GM12878 (cell line): ENCODE data around the gene MYH9. TPM values are rescaled to one million over a fixed set of nuclear protein-coding genes. Genes with fewer than 3 reads are reported as not detected.
A peak's percentile ranks its signal among the peaks of the same experiment; 100 is the strongest.

Source experiments
- CHD1 ChIP-seq: IDR thresholded peaks from 2 replicates; pipeline ENCODE4 v1.6.1; 2012; ENCODE audit warnings: low read depth, low read length, improper control_type of control experiment
- FOXM1 ChIP-seq: IDR thresholded peaks from 2 replicates; pipeline ENCODE4 v1.6.1; 2012; ENCODE audit warnings: low read depth, mild to moderate bottlenecking, inconsistent platforms, low read length, moderate library complexity
- PAX5 ChIP-seq: IDR thresholded peaks from 2 replicates; pipeline ENCODE4 v1.6.1; 2011; ENCODE audit warnings: low read depth, low read length, borderline replicate concordance
- PML ChIP-seq: IDR thresholded peaks from 2 replicates; pipeline ENCODE4 v1.6.1; 2012; ENCODE audit warnings: low read length, inconsistent platforms
- TBL1XR1 ChIP-seq: IDR thresholded peaks from 2 replicates; pipeline ENCODE4 v1.6.1; 2012; ENCODE audit warnings: low read depth, low read length, improper control_type of control experiment
- TCF7 ChIP-seq: IDR thresholded peaks from 2 replicates; pipeline ENCODE4 v1.6.1; 2014; ENCODE audit warnings: antibody characterized with exemption, borderline replicate concordance
- ZNF24 ChIP-seq: fragments of 450-650 bp; IDR thresholded peaks from 2 replicates; pipeline ENCODE4 v1.6.1; 2017; ENCODE audit warnings: antibody characterized with exemption, mild to moderate bottlenecking
- polyA plus RNA-seq, 11 experiments: library from polyadenylated mRNA; depleted of rRNA in 4 of 11; unstranded in 6 of 11; stranded (reverse) in 5 of 11; fragments of >200 nt; fragmentation: Nextera tagmentation in 4 of 11; fragmentation: Illumina TruSeq in 1 of 11; extraction: Ambion mirVana in 4 of 11; extraction: Trizol in 1 of 11; gene quantifications; 1 replicate in 1 of 11; 2 replicates in 10 of 11; pipeline versions ENCODE4 v1.2.1 to v1.2.3, GENCODE V29; 2011 to 2016; ENCODE audit warnings: inconsistent platforms in 2 of 11, missing spikeins in 2 of 11, low read depth in 1 of 11
- total RNA-seq, 4 experiments: library from RNA; depleted of rRNA in 3 of 4; stranded (reverse); fragments of >200 nt in 3 of 4; fragmentation: Illumina TruSeq in 1 of 4; extraction: Trizol in 1 of 4; gene quantifications; 2 replicates each; pipeline versions ENCODE4 v1.2.1 to v1.2.3, GENCODE V29; 2013 to 2021
- TF ChIP-seq, protein P1 (sequence below): fragments of 450-650 bp; IDR thresholded peaks from 2 replicates; pipeline ENCODE4 v1.6.1; 2017; ENCODE audit warnings: mild to moderate bottlenecking, moderate library complexity
- TF ChIP-seq, protein P2 (sequence below): fragments of 450-650 bp; IDR thresholded peaks from 2 replicates; pipeline ENCODE4 v1.6.1; 2017; ENCODE audit warnings: mild to moderate bottlenecking, moderate library complexity
- TF ChIP-seq, protein P3 (sequence below): fragments of 450-650 bp; conservative IDR thresholded peaks from 2 replicates; pipeline ENCODE4 v1.6.1; 2017; ENCODE audit warnings: mild to moderate bottlenecking, moderate library complexity
- TF ChIP-seq, protein P4 (sequence below): fragments of 450-650 bp; formaldehyde crosslinking; IDR thresholded peaks from 2 replicates; pipeline ENCODE4 v1.5.0; 2022; ENCODE audit warnings: mild to moderate bottlenecking, missing genetic modification characterization

The MYH9 gene
- total and polyA plus RNA-seq, 10 of the 15 experiments (the other 5 are each of a cell fraction or from before 2014, with no cell fraction given): 5.1 to 525 (median 145) TPM

DNA sequence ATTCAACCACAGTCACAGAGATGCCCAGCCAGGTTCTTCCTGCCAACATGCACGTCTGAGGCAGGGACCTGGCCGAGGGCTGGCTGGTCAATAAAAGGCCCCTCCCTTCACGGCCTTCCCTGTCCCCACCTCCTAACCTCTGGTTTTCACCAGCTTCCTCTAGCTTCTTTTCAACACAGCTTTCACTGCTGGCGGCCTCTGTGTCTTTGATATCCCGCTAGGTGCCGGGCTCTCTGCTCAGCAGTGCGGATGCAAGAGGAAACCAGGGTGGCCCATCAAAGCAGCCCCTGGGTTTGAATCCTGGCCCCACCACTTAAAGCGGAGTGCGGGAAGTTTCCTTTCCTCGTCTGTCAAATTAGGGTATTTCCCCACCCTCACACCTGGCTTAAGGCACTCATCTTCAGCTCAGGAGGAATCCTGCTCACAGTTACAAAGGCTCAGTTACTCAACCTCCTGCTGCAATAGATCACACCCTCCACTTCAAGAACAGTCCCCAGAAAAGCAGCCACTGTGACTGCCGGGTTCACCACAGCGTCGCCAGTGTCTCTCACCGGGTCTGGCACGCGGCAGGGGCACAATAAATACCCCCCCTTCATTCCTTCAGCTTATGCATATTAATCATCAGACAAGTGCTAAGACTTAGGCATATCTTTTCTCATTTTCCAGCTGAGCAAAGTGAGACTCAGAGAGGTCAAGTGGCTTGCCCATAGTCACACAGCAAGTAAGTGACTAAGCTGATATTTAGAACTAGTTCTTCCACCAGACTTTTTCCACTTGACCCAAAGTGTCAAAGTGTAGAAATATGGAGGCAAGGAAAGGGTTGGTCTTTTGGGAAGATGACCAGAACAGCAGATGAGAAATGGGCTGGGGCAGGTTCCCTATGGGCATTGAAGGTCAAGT, 48.0 kb upstream of the MYH9 start (continued):
- TF ChIP-seq, protein P1, sequence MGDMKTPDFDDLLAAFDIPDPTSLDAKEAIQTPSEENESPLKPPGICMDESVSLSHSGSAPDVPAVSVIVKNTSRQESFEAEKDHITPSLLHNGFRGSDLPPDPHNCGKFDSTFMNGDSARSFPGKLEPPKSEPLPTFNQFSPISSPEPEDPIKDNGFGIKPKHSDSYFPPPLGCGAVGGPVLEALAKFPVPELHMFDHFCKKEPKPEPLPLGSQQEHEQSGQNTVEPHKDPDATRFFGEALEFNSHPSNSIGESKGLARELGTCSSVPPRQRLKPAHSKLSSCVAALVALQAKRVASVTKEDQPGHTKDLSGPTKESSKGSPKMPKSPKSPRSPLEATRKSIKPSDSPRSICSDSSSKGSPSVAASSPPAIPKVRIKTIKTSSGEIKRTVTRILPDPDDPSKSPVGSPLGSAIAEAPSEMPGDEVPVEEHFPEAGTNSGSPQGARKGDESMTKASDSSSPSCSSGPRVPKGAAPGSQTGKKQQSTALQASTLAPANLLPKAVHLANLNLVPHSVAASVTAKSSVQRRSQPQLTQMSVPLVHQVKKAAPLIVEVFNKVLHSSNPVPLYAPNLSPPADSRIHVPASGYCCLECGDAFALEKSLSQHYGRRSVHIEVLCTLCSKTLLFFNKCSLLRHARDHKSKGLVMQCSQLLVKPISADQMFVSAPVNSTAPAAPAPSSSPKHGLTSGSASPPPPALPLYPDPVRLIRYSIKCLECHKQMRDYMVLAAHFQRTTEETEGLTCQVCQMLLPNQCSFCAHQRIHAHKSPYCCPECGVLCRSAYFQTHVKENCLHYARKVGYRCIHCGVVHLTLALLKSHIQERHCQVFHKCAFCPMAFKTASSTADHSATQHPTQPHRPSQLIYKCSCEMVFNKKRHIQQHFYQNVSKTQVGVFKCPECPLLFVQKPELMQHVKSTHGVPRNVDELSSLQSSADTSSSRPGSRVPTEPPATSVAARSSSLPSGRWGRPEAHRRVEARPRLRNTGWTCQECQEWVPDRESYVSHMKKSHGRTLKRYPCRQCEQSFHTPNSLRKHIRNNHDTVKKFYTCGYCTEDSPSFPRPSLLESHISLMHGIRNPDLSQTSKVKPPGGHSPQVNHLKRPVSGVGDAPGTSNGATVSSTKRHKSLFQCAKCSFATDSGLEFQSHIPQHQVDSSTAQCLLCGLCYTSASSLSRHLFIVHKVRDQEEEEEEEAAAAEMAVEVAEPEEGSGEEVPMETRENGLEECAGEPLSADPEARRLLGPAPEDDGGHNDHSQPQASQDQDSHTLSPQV: no peak
- TF ChIP-seq ZNF24: no peak
- no peak for TF ChIP-seq CHD1
- TF ChIP-seq, protein P2, sequence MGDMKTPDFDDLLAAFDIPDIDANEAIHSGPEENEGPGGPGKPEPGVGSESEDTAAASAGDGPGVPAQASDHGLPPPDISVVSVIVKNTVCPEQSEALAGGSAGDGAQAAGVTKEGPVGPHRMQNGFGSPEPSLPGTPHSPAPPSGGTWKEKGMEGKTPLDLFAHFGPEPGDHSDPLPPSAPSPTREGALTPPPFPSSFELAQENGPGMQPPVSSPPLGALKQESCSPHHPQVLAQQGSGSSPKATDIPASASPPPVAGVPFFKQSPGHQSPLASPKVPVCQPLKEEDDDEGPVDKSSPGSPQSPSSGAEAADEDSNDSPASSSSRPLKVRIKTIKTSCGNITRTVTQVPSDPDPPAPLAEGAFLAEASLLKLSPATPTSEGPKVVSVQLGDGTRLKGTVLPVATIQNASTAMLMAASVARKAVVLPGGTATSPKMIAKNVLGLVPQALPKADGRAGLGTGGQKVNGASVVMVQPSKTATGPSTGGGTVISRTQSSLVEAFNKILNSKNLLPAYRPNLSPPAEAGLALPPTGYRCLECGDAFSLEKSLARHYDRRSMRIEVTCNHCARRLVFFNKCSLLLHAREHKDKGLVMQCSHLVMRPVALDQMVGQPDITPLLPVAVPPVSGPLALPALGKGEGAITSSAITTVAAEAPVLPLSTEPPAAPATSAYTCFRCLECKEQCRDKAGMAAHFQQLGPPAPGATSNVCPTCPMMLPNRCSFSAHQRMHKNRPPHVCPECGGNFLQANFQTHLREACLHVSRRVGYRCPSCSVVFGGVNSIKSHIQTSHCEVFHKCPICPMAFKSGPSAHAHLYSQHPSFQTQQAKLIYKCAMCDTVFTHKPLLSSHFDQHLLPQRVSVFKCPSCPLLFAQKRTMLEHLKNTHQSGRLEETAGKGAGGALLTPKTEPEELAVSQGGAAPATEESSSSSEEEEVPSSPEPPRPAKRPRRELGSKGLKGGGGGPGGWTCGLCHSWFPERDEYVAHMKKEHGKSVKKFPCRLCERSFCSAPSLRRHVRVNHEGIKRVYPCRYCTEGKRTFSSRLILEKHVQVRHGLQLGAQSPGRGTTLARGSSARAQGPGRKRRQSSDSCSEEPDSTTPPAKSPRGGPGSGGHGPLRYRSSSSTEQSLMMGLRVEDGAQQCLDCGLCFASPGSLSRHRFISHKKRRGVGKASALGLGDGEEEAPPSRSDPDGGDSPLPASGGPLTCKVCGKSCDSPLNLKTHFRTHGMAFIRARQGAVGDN: no peak
- TF ChIP-seq PML: no peak
- TF ChIP-seq FOXM1: no peak
- TF ChIP-seq, protein P3, sequence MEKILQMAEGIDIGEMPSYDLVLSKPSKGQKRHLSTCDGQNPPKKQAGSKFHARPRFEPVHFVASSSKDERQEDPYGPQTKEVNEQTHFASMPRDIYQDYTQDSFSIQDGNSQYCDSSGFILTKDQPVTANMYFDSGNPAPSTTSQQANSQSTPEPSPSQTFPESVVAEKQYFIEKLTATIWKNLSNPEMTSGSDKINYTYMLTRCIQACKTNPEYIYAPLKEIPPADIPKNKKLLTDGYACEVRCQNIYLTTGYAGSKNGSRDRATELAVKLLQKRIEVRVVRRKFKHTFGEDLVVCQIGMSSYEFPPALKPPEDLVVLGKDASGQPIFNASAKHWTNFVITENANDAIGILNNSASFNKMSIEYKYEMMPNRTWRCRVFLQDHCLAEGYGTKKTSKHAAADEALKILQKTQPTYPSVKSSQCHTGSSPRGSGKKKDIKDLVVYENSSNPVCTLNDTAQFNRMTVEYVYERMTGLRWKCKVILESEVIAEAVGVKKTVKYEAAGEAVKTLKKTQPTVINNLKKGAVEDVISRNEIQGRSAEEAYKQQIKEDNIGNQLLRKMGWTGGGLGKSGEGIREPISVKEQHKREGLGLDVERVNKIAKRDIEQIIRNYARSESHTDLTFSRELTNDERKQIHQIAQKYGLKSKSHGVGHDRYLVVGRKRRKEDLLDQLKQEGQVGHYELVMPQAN: no peak
- TF ChIP-seq TBL1XR1: no peak
- TF ChIP-seq, protein P4, sequence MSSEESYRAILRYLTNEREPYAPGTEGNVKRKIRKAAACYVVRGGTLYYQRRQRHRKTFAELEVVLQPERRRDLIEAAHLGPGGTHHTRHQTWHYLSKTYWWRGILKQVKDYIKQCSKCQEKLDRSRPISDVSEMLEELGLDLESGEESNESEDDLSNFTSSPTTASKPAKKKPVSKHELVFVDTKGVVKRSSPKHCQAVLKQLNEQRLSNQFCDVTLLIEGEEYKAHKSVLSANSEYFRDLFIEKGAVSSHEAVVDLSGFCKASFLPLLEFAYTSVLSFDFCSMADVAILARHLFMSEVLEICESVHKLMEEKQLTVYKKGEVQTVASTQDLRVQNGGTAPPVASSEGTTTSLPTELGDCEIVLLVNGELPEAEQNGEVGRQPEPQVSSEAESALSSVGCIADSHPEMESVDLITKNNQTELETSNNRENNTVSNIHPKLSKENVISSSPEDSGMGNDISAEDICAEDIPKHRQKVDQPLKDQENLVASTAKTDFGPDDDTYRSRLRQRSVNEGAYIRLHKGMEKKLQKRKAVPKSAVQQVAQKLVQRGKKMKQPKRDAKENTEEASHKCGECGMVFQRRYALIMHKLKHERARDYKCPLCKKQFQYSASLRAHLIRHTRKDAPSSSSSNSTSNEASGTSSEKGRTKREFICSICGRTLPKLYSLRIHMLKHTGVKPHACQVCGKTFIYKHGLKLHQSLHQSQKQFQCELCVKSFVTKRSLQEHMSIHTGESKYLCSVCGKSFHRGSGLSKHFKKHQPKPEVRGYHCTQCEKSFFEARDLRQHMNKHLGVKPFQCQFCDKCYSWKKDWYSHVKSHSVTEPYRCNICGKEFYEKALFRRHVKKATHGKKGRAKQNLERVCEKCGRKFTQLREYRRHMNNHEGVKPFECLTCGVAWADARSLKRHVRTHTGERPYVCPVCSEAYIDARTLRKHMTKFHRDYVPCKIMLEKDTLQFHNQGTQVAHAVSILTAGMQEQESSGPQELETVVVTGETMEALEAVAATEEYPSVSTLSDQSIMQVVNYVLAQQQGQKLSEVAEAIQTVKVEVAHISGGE (CRISPR knock-in tag): no peak
- TF ChIP-seq TCF7: no peak
- peak; percentile 80; the same call in 1 of the 2 replicates for TF ChIP-seq PAX5
